GM23248 (cell line): ENCODE data around the gene EFHC1.

Source experiments
- EZH2 ChIP-seq: fragments of 200-600 bp; sonication (generic); IDR thresholded peaks from 2 replicates; pipeline ENCODE4 v1.6.1; 2018; ENCODE audit warnings: antibody characterized with exemption, mild to moderate bottlenecking; ENCODE audit not compliant: insufficient read depth, poor library complexity, severe bottlenecking
- EZH2phosphoT487 ChIP-seq: fragments of 200-600 bp; sonication (generic); IDR thresholded peaks from 2 replicates; pipeline ENCODE4 v1.6.1; 2018; ENCODE audit warnings: antibody characterized with exemption, moderate library complexity, mild to moderate bottlenecking, low read depth; ENCODE audit not compliant: insufficient read depth

DNA sequence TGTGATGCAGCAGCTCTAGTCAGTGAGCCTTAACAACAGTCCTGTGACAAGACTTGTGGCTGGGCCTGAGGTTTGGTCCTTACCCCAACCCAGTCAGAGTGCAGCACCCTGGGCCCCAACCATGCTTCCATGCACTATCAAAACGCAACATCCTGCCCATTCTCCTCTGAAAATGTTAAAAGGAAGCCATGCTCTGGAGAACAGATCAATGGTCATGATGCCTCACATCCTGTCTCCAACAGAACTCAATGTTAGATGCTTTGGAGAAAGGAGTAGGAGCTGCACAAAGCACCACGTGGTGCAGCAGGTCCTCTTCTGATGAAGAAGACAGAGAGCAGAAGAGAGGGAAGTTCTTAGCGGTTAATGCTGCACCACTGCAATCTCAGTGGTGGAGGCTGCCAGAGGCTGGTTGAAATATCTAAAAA is 114.8 kb downstream of the EFHC1 start:
- TF ChIP-seq EZH2 (no peak), EZH2phosphoT487 (no peak)
